ENCODE results near the gene TTYH3. TPM values are rescaled to one million over a fixed set of nuclear protein-coding genes. Genes with fewer than 3 reads are reported as not detected.

TTYH3 gene
- total and polyA plus RNA-seq, 2 of the 13 experiments (the other 11 are each of a cell fraction or from before 2014, with no cell fraction given), result 26.3 to 50.0 TPM

DNA sequence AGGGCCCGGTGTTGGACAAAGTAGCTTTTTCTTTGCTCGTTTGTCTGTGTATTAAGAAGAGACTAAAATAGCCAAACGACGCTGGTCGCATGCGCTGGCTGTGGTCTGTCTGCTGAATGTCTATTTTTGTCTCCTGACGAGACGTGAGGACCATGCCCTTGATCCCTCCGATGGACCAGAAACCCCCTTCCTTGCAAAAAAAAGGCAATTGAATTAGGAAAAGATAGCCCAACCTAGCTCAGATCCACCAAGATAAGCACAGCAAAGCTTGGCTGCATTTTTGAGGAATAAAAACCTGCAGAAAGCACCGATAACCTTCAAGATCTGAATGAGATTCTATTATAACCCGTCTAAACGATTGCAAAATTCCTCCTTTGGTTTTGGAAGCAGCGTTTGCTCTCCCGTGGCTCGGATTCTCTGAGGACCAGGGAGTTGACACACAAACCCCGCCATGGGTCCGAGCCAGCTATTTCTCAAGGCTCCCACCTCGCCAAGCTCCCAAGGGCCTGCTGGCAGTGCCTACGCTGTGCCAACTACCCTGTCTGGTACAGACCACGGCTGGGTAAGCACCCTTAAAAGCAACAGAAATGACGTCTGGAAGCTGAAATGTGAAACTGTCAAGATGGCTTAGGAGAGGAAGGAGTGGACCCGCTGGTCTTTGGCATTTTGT, 17.7 kb upstream of the TTYH3 start:
- H3K27me3 ChIP-seq (ENCODE audit: control insufficient read depth in 1 of 2, insufficient read depth in 2 of 2, low read length in 2 of 2), result no peaks in the 10 kb centered on the region; a peak in 1 of 5 replicates
- no peaks in the 10 kb centered on the region for H4K20me1 ChIP-seq (ENCODE audit: insufficient read depth, low read length)
- H3K36me3 ChIP-seq (replicated peaks in 1 of 2; ENCODE audit: control insufficient read depth in 1 of 2, insufficient read depth in 2 of 2, low read length in 2 of 2), result no peaks in the 10 kb centered on the region; a peak in 1 of 5 replicates
- H3K9me3 ChIP-seq (ENCODE audit: low read length), result no peaks in the 10 kb centered on the region
- peaks cover 62% of the 10 kb centered on the region for H3K4me1 ChIP-seq (ENCODE audit: insufficient read depth, low read length)
- H3K4me3 ChIP-seq (replicated peaks in 1 of 3; ENCODE audit: insufficient read depth in 1 of 3, low read depth in 2 of 3, low read length in 3 of 3), result peak overlapping the region in 1 of 3 experiments; percentile 26; a peak in 1 of 6 replicates
- ATAC-seq (no peak), FAIRE-seq (no peak), DNase-seq (ENCODE audit: low spot score) (no peak)
- no peak overlapping the region for H3K27ac ChIP-seq (ENCODE audit: extremely low read length, insufficient read depth, low read length)
- intact Hi-C loops (cut with micrococcal nuclease; ENCODE audit: unreplicated experiment) (no loop called here), in situ Hi-C loops (cut with HindIII; ENCODE audit: extremely low pct_ligation_motif_present, low pct_unique_long_range_greater_than_20kb) (no loop called here)
- ChIA-PET POLR2A (interaction anchor here (2.5 to 3.7 kb wide), 2 partner anchors 9 to 16 kb away, joined by 6 to 29 read pairs; no protein-coding TSS in a partner anchor), CTCF (ENCODE audit: low intra/inter-chr PET ratio, low total read pairs) (no interaction called here)
- no peak for TF ChIP-seq GTF2F1 (IDR thresholded peaks at IDR 0.05; ENCODE audit: low read length)
- TF ChIP-seq EHMT2 (IDR thresholded peaks at IDR 0.05; ENCODE audit: borderline replicate concordance, low read depth, low read length), result no peak
- TF ChIP-seq ZNF234 (CRISPR knock-in tag; conservative IDR thresholded peaks at IDR 0.05), result no peak
- TF ChIP-seq ZNF12 (CRISPR knock-in tag; IDR thresholded peaks at IDR 0.05), result no peak
- TF ChIP-seq ZNF597 (CRISPR knock-in tag; IDR thresholded peaks at IDR 0.05), result no peak
- TF ChIP-seq ZNF205 (CRISPR knock-in tag; IDR thresholded peaks at IDR 0.05), result no peak
- no peak for TF ChIP-seq NFIC (IDR thresholded peaks at IDR 0.05; ENCODE audit: low read length)
- 0 out of 2 replicates have a peak, but pooled peaks have one; percentile 62 for TF ChIP-seq MEF2D (CRISPR knock-in tag; IDR thresholded peaks at IDR 0.05)
- TF ChIP-seq ZBTB7B (CRISPR knock-in tag; IDR thresholded peaks at IDR 0.05), result 0 out of 2 replicates have a peak, but pooled peaks have one; percentile 7
- no peak for TF ChIP-seq AKAP8 (CRISPR knock-in tag; IDR thresholded peaks at IDR 0.05)
- TF ChIP-seq FLYWCH1 (CRISPR knock-in tag; IDR thresholded peaks at IDR 0.05), result no peak
- no peak for TF ChIP-seq ZNF577 (CRISPR knock-in tag; IDR thresholded peaks at IDR 0.05; ENCODE audit: borderline replicate concordance, low read depth)
- TF ChIP-seq PBX2 (CRISPR knock-in tag; IDR thresholded peaks at IDR 0.05), result no peak
- no peak for TF ChIP-seq ZNF431 (CRISPR knock-in tag; IDR thresholded peaks at IDR 0.05; ENCODE audit: borderline replicate concordance, low read depth)
- no peak for TF ChIP-seq CEBPZ (IDR thresholded peaks at IDR 0.05; ENCODE audit: low read length)
- TF ChIP-seq KDM5B (CRISPR knock-in tag; IDR thresholded peaks at IDR 0.05; ENCODE audit: borderline replicate concordance), result peak; percentile 1; the same call in 1 of the 2 replicates
- no TSS peak for BruUV-seq (replicated peaks)
- WGBS (ENCODE audit: low lambda C conversion rate), result 28% methylated on average over 19 of the region's 22 CpGs
- no peaks in the 10 kb centered on the region for H3K79me2 ChIP-seq (ENCODE audit: insufficient read depth, low read length)
- peak overlapping the region; percentile 16; the same call in 1 of the 2 replicates for H3K9ac ChIP-seq (ENCODE audit: insufficient read depth, low read depth, low read length)
- no peak overlapping the region for H2AFZ ChIP-seq (ENCODE audit: low read length)
- H3K4me2 ChIP-seq (ENCODE audit: low read depth, low read length), result peak overlapping the region; percentile 56

All from HepG2 (cell line).